Measurements from ENCODE around the gene MAP3K1. TPM values are rescaled to one million over a fixed set of nuclear protein-coding genes. Genes with fewer than 3 reads are reported as not detected.

The MAP3K1 gene
- total and polyA plus RNA-seq, 9 of the 15 experiments (the other 6 are each of a cell fraction or from before 2014, with no cell fraction given): 3.9 to 13.9 (median 7.5) TPM

GRCh38 chr5:56856541-56857178 lies 41.3 kb downstream of the MAP3K1 start (continued):
- TF ChIP-seq E2F4 (CRISPR knock-in tag; IDR thresholded peaks at IDR 0.05; ENCODE audit: low read depth) (no peak), CHD2 (IDR thresholded peaks at IDR 0.05; ENCODE audit: low read depth, low read length) (no peak), HDAC8 (tag; IDR thresholded peaks at IDR 0.05) (no peak), FOXA1 (IDR thresholded peaks at IDR 0.05; ENCODE audit: borderline replicate concordance) (no peak)

GRCh38 chr5:56858777-56859442 lies 43.6 kb downstream of the MAP3K1 start:
- Histone ChIP-seq H3K4me1 (replicated peaks in 1 of 2; ENCODE audit: control insufficient read depth in 2 of 2, insufficient read depth in 2 of 2, low read length in 2 of 2) (no peaks in the 10 kb centered on the region), H3K9me3 (replicated peaks; ENCODE audit: control insufficient read depth, insufficient read depth, low read depth, low read length) (no peaks in the 10 kb centered on the region), H3K27me3 (ENCODE audit: control insufficient read depth in 2 of 2, insufficient read depth in 2 of 2, low read length in 2 of 2) (no peaks in the 10 kb centered on the region), H3K36me3 (ENCODE audit: control insufficient read depth, insufficient read depth, low read length) (peaks cover 14% of the 10 kb centered on the region; the same call in 1 of the 3 replicates), H3K27ac (ENCODE audit: extremely low read depth, low read depth, low read length) (no peak overlapping the region), H3K9me1 (ENCODE audit: control insufficient read depth, insufficient read depth, low read length) (no peaks in the 10 kb centered on the region), H3K4me2 (ENCODE audit: insufficient read depth, low read length) (no peak overlapping the region), H2AFZ (ENCODE audit: low read depth, low read length) (no peak overlapping the region), H3K79me2 (ENCODE audit: control insufficient read depth, insufficient read depth, low read length) (no peaks in the 10 kb centered on the region), H3K9ac (ENCODE audit: insufficient read depth in 1 of 2, low read depth in 2 of 2, low read length in 2 of 2) (no peak overlapping the region), H3K4me3 (no peak overlapping the region), H4K20me1 (replicated peaks; ENCODE audit: control insufficient read depth, insufficient read depth, low read length) (no peaks in the 10 kb centered on the region)
- no TSS peak for BruUV-seq (replicated peaks)
- FAIRE-seq (no peak), ATAC-seq (no peak), DNase-seq (ENCODE audit: extremely low read depth in 1 of 4, low spot score in 3 of 4) (no peak)
- in situ Hi-C loops (cut with MboI): no loop called here
- WGBS (ENCODE audit: insufficient coverage, low coverage, missing lambda C conversion rate): 72% methylated on average over 2 of the region's 2 CpGs
- POLR2A ChIA-PET: interaction anchor here (0.7 kb wide), 1 partner anchor 32 kb away, joined by 3 read pairs; no protein-coding TSS in a partner anchor
- intact Hi-C loops (cut with micrococcal nuclease): no loop called here
- CTCF ChIA-PET (ENCODE audit: low intra/inter-chr PET ratio): no interaction called here
- TF ChIP-seq ZNF583 (CRISPR knock-in tag; IDR thresholded peaks at IDR 0.05) (no peak), REST (IDR thresholded peaks at IDR 0.05; ENCODE audit: borderline replicate concordance) (no peak), REST (CRISPR knock-in tag; IDR thresholded peaks at IDR 0.05; ENCODE audit: low read depth) (no peak), CAMTA2 (CRISPR knock-in tag; conservative IDR thresholded peaks at IDR 0.05) (no peak), TRIM28 (IDR thresholded peaks at IDR 0.05) (no peak), HINFP (tag; conservative IDR thresholded peaks at IDR 0.05; ENCODE audit: low read depth) (no peak)
